Suprapubic skin (tissue), 4 donors: ENCODE results near the gene CMTM3. TPM values are rescaled to one million over a fixed set of nuclear protein-coding genes. Genes with fewer than 3 reads are reported as not detected.

Experiments
- DNase-seq, 2 donors: peaks; one replicate each; pipeline ENCODE4 v3.0.0-alpha.2; 2019; ENCODE audit warnings: low spot score in 2 of 2
- H3K27ac ChIP-seq: fragments of 200-600 bp; sonication (generic); one replicate; pipeline ENCODE4 v1.5.1; 2019
- H3K27me3 ChIP-seq: fragments of 200-600 bp; sonication (generic); one replicate; pipeline ENCODE4 v1.5.1; 2019
- H3K36me3 ChIP-seq: fragments of 200-600 bp; sonication (generic); one replicate; pipeline ENCODE4 v1.5.1; 2019
- H3K4me1 ChIP-seq: fragments of 200-600 bp; sonication (generic); one replicate; pipeline ENCODE4 v1.5.1; 2019
- H3K4me3 ChIP-seq: fragments of 200-600 bp; sonication (generic); one replicate; pipeline ENCODE4 v1.5.1; 2019; ENCODE audit warnings: mild to moderate bottlenecking
- H3K9me3 ChIP-seq: fragments of 200-600 bp; sonication (generic); one replicate; pipeline ENCODE4 v1.5.1; 2019
- EP300 ChIP-seq: sonication (generic); formaldehyde crosslinking; IDR thresholded peaks from one replicate; pipeline ENCODE4 v1.6.1; 2017; ENCODE audit warnings: antibody characterized with exemption
- POLR2A ChIP-seq, 2 donors: fragments of 450-650 bp; IDR thresholded peaks; one replicate each; pipeline ENCODE4 v1.6.1; 2017; ENCODE audit warnings: antibody characterized with exemption in 2 of 2, mild to moderate bottlenecking in 2 of 2, moderate library complexity in 2 of 2
- POLR2AphosphoS5 ChIP-seq, 3 donors: sonication (generic); formaldehyde crosslinking; IDR thresholded peaks; one replicate each; pipeline ENCODE4 v1.6.1; 2017; ENCODE audit warnings: antibody characterized with exemption in 3 of 3
- WGBS: methylation state at CpG from one replicate; pipeline ENCODE4 v1.1.5; 2018; 5-methylcytosine and 5-hydroxymethylcytosine counted together
- total RNA-seq, 4 donors: library from RNA; depleted of rRNA; stranded (reverse); fragments of >200 nt; gene quantifications; one replicate each; pipeline ENCODE4 v1.1.0, GENCODE V29; 2016
- TF ChIP-seq, protein P1 (sequence below), 2 donors: fragments of 200-600 bp in 1 of 2; fragments of 450-650 bp in 1 of 2; sonication (generic) in 1 of 2; IDR thresholded peaks; one replicate each; pipeline ENCODE4 v1.5.1; 2016 to 2019; ENCODE audit warnings: antibody characterized with exemption in 2 of 2, mild to moderate bottlenecking in 1 of 2, moderate library complexity in 1 of 2

The CMTM3 gene
- total RNA-seq, 4 donors from 2014 or later, result 6.5 to 15.5 (median 9.2) TPM

DNA sequence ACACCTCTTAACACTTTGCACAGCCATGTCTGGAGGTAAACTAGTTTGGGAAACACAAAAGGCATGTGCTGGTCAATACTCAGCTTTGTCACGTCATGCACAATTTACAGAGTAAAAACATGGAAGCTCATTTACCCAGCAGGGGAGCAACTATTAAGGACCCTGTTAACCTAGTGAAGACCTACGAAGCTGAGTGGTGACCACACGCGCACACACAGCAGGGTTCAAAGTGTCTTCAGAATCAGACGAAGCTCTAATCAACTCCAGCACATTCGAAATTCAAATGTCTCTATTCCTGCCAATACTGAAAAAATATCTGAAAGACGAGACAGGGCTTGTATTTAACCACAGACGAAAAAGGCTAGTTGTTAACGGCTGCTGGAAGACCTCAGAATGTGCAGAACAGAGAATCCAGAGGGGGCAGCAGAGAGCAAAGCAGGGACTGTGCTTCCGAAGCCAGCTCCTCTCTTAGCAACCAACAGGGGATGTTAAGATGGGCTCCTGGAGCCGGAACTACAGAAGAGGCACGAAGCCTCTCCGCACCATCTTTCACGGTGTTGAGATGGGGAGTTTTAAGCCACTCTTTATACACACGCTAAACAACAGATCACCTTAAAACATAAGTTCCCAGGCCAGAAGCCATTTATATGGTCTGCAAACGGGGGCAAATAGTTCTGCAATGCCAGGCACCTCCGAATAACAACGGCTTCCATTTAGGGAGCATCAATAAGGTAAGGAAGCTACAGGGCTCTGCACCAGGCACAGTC, 46.4 kb downstream of the CMTM3 start:
- TF ChIP-seq EP300, result no peak
- TF ChIP-seq, protein P1, sequence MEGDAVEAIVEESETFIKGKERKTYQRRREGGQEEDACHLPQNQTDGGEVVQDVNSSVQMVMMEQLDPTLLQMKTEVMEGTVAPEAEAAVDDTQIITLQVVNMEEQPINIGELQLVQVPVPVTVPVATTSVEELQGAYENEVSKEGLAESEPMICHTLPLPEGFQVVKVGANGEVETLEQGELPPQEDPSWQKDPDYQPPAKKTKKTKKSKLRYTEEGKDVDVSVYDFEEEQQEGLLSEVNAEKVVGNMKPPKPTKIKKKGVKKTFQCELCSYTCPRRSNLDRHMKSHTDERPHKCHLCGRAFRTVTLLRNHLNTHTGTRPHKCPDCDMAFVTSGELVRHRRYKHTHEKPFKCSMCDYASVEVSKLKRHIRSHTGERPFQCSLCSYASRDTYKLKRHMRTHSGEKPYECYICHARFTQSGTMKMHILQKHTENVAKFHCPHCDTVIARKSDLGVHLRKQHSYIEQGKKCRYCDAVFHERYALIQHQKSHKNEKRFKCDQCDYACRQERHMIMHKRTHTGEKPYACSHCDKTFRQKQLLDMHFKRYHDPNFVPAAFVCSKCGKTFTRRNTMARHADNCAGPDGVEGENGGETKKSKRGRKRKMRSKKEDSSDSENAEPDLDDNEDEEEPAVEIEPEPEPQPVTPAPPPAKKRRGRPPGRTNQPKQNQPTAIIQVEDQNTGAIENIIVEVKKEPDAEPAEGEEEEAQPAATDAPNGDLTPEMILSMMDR (IDR thresholded peaks at IDR 0.05), result peak; percentile 80 to 97
- Histone ChIP-seq H3K4me3 (no peak overlapping the region), H3K4me1 (peaks cover 24% of the 10 kb centered on the region), H3K9me3 (no peaks in the 10 kb centered on the region), H3K36me3 (no peaks in the 10 kb centered on the region), H3K27me3 (no peaks in the 10 kb centered on the region), H3K27ac (no peak overlapping the region)
- WGBS, result 16% methylated on average over 18 of the region's 18 CpGs
- DNase-seq, result peak; percentile 75 to 87

DNA sequence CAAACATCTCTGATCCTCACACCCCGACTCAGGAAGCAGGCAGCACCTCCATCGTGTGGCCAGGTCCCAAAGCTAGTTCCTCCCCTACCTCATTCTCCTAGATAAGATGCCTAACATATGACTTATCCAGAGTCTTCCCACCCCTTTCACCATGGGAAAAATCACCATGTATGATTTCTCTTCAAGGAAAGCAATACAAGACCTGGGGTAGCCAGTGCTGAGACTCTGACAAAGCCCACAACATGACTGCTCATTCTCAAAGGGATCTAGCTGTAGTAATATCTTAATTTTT, 46.9 kb downstream of the CMTM3 start:
- DNase-seq, result peak in 1 of 2 donors; percentile 33
- Histone ChIP-seq H3K4me1 (peaks cover 24% of the 10 kb centered on the region), H3K4me3 (no peak overlapping the region), H3K9me3 (no peaks in the 10 kb centered on the region), H3K36me3 (no peaks in the 10 kb centered on the region), H3K27ac (no peak overlapping the region), H3K27me3 (no peaks in the 10 kb centered on the region)
- 69% methylated on average over 2 of the region's 2 CpGs for WGBS
- no peak for TF ChIP-seq POLR2AphosphoS5 (IDR thresholded peaks at IDR 0.05)
- TF ChIP-seq POLR2A (IDR thresholded peaks at IDR 0.05), result no peak
- TF ChIP-seq EP300, result no peak
- TF ChIP-seq, protein P1 (IDR thresholded peaks at IDR 0.05), result no peak

DNA sequence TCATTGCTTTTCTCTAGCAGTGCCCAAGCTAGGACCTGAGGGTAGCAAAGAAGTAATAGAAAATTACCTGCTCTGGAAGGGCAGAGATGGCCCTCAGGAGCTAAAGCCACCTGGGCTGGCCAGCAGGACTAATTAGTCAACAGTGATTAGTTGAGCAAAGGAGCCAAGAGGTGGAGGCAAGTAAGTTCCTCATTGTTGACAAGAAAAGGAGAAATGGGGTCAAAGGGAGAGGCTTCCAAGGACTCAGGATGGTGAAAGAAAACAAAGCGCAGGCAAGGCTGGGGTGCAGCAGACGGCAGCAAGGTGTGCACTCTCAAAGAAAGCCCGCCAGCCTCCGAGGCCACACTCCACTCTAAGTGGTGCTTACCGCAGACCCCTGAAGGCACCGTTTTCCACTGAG, 47.5 kb downstream of the CMTM3 start:
- H3K9me3 ChIP-seq, result no peaks in the 10 kb centered on the region
- peak in 1 of 2 donors; percentile 28 for DNase-seq
- no peak overlapping the region for H3K27ac ChIP-seq
- no peaks in the 10 kb centered on the region for H3K27me3 ChIP-seq
- TF ChIP-seq POLR2A (IDR thresholded peaks at IDR 0.05), result no peak
- TF ChIP-seq EP300, result no peak
- TF ChIP-seq POLR2AphosphoS5 (IDR thresholded peaks at IDR 0.05), result no peak
- TF ChIP-seq, protein P1 (IDR thresholded peaks at IDR 0.05), result no peak
- 92% methylated on average over 6 of the region's 6 CpGs for whole genome bisulfite sequencing
- no peaks in the 10 kb centered on the region for H3K36me3 ChIP-seq
- H3K4me1 ChIP-seq, result peaks cover 24% of the 10 kb centered on the region
- H3K4me3 ChIP-seq, result no peak overlapping the region

DNA sequence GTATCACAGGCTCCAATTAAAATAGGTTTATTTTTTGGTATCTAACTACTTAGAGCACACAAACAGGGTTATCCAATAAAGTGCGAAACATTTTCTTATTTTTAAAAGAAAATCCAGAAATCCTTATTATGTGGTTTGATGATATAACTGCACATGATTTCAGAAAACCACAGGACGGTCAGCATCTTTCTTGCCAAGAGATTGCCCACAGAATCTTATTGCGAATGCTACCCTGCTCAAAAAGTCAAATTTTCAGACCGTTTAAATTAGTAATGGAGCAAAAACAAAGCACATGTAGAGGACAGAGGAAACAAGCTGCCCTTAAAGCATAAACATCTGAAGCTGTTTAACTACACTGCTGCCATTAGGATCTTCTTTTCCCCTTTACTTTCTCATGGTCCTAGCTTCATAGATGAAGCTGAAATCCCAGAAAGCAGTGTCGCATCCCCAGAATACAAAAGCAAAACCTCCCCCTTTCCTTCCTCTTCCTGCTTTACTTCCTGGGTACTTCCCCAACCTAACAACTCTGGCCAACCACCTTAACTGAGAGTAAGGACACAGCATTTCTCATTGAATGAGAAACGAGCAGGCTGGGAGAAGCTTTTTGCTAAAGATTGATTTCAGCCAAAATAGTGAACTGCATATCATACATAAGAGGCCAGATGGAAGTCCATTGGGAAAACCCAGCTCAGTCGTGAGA, 48.3 kb downstream of the CMTM3 start:
- no peak for DNase-seq
- H3K27ac ChIP-seq, result no peak overlapping the region
- no peak overlapping the region for H3K4me3 ChIP-seq
- H3K27me3 ChIP-seq, result no peaks in the 10 kb centered on the region
- H3K9me3 ChIP-seq, result no peaks in the 10 kb centered on the region
- WGBS, result 76% methylated on average over 7 of the region's 7 CpGs
- no peaks in the 10 kb centered on the region for H3K36me3 ChIP-seq
- TF ChIP-seq POLR2AphosphoS5 (IDR thresholded peaks at IDR 0.05) (no peak), EP300 (no peak)
- peaks cover 24% of the 10 kb centered on the region for H3K4me1 ChIP-seq

DNA sequence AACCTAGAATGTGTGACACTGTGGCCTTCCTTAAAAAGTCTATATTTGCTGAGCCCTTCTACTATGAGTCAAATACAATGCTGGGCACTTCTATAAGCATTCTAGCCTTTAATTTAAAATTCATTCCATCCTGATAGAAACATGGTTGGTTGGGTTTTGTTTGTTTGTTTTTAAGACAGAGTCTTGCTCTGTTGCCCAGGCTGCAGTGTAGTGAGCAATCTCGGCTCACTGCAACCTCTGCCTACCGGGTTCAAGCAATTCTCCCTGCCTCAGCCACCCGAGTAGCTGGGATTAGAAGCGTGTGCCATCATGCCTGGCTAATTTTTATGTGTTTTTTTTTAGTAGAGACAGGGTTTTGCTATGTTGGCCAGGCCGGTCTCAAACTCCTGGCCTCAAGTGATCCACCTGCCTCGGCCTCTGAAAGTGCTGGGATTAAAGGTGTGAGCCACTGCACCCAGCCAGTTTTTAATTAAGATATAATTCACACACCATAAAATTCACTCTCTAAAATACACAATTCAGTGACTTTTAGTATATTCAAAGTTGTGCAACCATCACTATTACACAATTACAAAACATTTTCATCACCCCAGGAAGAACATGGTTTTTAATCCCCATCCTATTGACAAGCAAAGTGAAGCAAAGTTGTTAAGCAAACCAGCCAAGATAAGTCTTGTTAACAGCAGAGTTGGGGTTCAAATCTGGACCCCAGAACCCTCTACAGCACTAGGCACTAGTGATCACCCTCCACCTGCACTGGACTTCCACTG, 49.3 kb downstream of the CMTM3 start:
- Histone ChIP-seq H3K27me3 (no peaks in the 10 kb centered on the region), H3K36me3 (no peaks in the 10 kb centered on the region), H3K27ac (no peak overlapping the region), H3K4me3 (no peak overlapping the region), H3K9me3 (no peaks in the 10 kb centered on the region), H3K4me1 (peaks cover 24% of the 10 kb centered on the region)
- DNase-seq, result peak in 1 of 2 donors; percentile 6
- TF ChIP-seq POLR2A (IDR thresholded peaks at IDR 0.05), result no peak
- TF ChIP-seq POLR2AphosphoS5 (IDR thresholded peaks at IDR 0.05), result no peak
- TF ChIP-seq, protein P1 (IDR thresholded peaks at IDR 0.05), result no peak
- no peak for TF ChIP-seq EP300
- WGBS, result 70% methylated on average over 6 of the region's 6 CpGs
